HG03565 (cell line): ENCODE measurements around the gene NCKAP1.
"Not testable (repeated sequence)": the region's sequence is repeated elsewhere in the genome, so short reads cannot be mapped to it uniquely, and the experiment has no call there.

Experiments
- ATAC-seq: cut with Tn5 transposase; IDR thresholded peaks from one replicate; pipeline ENCODE4 v1.9.1; 2021; ENCODE audit warnings: mild to moderate bottlenecking, moderate library complexity; ENCODE audit not compliant: unreplicated experiment

NCKAP1 gene

GRCh38 chr2:183038341-183039300 is at the start of gene NCKAP1:
Gene NCKAP1 (minus strand): TSS chr2:183038457. CDS start chr2:183038099, 358 bp downstream.
- ATAC-seq, result peak; percentile 64

- ATAC-seq, result no peak
Measured at GRCh38 chr2:183081911-183082310, 43.7 kb upstream of the NCKAP1 start.

- peak; percentile 22 for ATAC-seq
Measured at GRCh38 chr2:183079139-183079775, 41.0 kb upstream of the NCKAP1 start.

- ATAC-seq, result peak; percentile 87
Measured at GRCh38 chr2:183078464-183079138, 40.3 kb upstream of the NCKAP1 start, which contains the start of gene DUSP19. Gene DUSP19 (plus strand): TSS chr2:183078747. CDS start chr2:183078934, 187 bp downstream.

- no peak for ATAC-seq
Measured at GRCh38 chr2:183078163-183078463, 39.9 kb upstream of the NCKAP1 start.

GRCh38 chr2:183072177-183072576 is 33.9 kb upstream of the NCKAP1 start:
- no peak for ATAC-seq

- no peak for ATAC-seq
Measured at GRCh38 chr2:183070942-183071844, 32.9 kb upstream of the NCKAP1 start.

- no peak for ATAC-seq
Measured at GRCh38 chr2:183069174-183069573, 30.9 kb upstream of the NCKAP1 start.

- ATAC-seq, result no peak
Measured at GRCh38 chr2:183068561-183068960, 30.3 kb upstream of the NCKAP1 start.

GRCh38 chr2:183063083-183063482 is 24.8 kb upstream of the NCKAP1 start:
- ATAC-seq, result peak; percentile 94

GRCh38 chr2:183060571-183061231 is 22.4 kb upstream of the NCKAP1 start:
- ATAC-seq, result no peak

GRCh38 chr2:183059561-183059960 is 21.3 kb upstream of the NCKAP1 start:
- no peak for ATAC-seq

GRCh38 chr2:183057333-183057985 is 19.2 kb upstream of the NCKAP1 start:
- ATAC-seq, result peak; percentile 35

- no peak for ATAC-seq
Measured at GRCh38 chr2:183049420-183049819, 11.2 kb upstream of the NCKAP1 start.

- not testable (repeated sequence) for ATAC-seq
Measured at GRCh38 chr2:183047486-183048125, 9.3 kb upstream of the NCKAP1 start.

GRCh38 chr2:183043580-183043979 is 5.3 kb upstream of the NCKAP1 start:
- ATAC-seq, result not testable (repeated sequence)

- ATAC-seq, result no peak
Measured at GRCh38 chr2:183040604-183041003, 2.3 kb upstream of the NCKAP1 start.

GRCh38 chr2:183037553-183038340 is 510 bp downstream of the NCKAP1 start:
- peak; percentile 18 for ATAC-seq
